Panc1 (cell line): Measurements from ENCODE around the gene PLCH2.

ENCODE experiments used
- CTCF ChIP-seq: fragments of 450-650 bp; IDR thresholded peaks from 2 replicates; pipeline ENCODE4 v1.5.1; 2017; ENCODE audit warnings: mild to moderate bottlenecking
- REST ChIP-seq, 2 experiments: IDR thresholded peaks; 2 replicates each; pipeline ENCODE4 v1.6.1; 2011 to 2012; ENCODE audit warnings: low read depth in 2 of 2, control low read depth in 1 of 2, low read length in 1 of 2, mild to moderate bottlenecking in 1 of 2, moderate library complexity in 1 of 2; ENCODE audit not compliant: insufficient read depth in 1 of 2
- TCF7L2 ChIP-seq: IDR thresholded peaks from 2 replicates; pipeline ENCODE4 v1.6.1; 2011; ENCODE audit warnings: mild to moderate bottlenecking, low read depth, low read length, inconsistent platforms

- TF ChIP-seq CTCF (peak; percentile 97), REST (IDR thresholded peaks at IDR 0.05; ENCODE audit: insufficient read depth in 1 of 2, low read depth in 2 of 2, low read length in 1 of 2) (0 out of 4 replicates have a peak, but pooled peaks of 1 of the 2 experiments have one; percentile 40), TCF7L2 (no peak)
Measured at GRCh38 chr1:2548068-2548589, 72.0 kb downstream of the PLCH2 start.
